ENCODE results near the gene HHAT.
"Not testable (repeated sequence)": the region's sequence is repeated elsewhere in the genome, so short reads cannot be mapped to it uniquely, and the experiment has no call there.

The HHAT gene

GRCh38 chr1:210402560-210402959 lies 73.9 kb downstream of the HHAT start:
- DNase-seq, result no peak
- Histone ChIP-seq H3K27ac (ENCODE audit: insufficient read depth, low read length, poor library complexity, severe bottlenecking) (no peak overlapping the region), H3K4me1 (ENCODE audit: control insufficient read depth, insufficient read depth, low read length, poor library complexity, severe bottlenecking) (peaks cover 17% of the 10 kb centered on the region), H3K4me3 (ENCODE audit: insufficient read depth, low read depth, low read length, poor library complexity, severe bottlenecking) (no peak overlapping the region), H3K36me3 (ENCODE audit: control insufficient read depth, insufficient read depth, low read length) (no peaks in the 10 kb centered on the region), H3K27me3 (replicated peaks; ENCODE audit: control insufficient read depth, insufficient read depth, low read length, poor library complexity, severe bottlenecking) (no peaks in the 10 kb centered on the region), H3K9me3 (ENCODE audit: control insufficient read depth, low read length) (no peaks in the 10 kb centered on the region)

- H3K4me1 ChIP-seq (ENCODE audit: control insufficient read depth, insufficient read depth, low read length, poor library complexity, severe bottlenecking), result peaks cover 6% of the 10 kb centered on the region
- no peaks in the 10 kb centered on the region for H3K36me3 ChIP-seq (ENCODE audit: control insufficient read depth, insufficient read depth, low read length)
- no peak for DNase-seq
- H3K9me3 ChIP-seq (ENCODE audit: control insufficient read depth, low read length), result no peaks in the 10 kb centered on the region
- H3K27ac ChIP-seq (ENCODE audit: insufficient read depth, low read length, poor library complexity, severe bottlenecking), result no peak overlapping the region
- H3K4me3 ChIP-seq (ENCODE audit: insufficient read depth, low read depth, low read length, poor library complexity, severe bottlenecking), result no peak overlapping the region
- H3K27me3 ChIP-seq (replicated peaks; ENCODE audit: control insufficient read depth, insufficient read depth, low read length, poor library complexity, severe bottlenecking), result no peaks in the 10 kb centered on the region
Measured at GRCh38 chr1:210405316-210405715, 76.6 kb downstream of the HHAT start.

GRCh38 chr1:210406341-210406740 lies 77.6 kb downstream of the HHAT start:
- not testable (repeated sequence) for H3K4me3 ChIP-seq (ENCODE audit: insufficient read depth, low read depth, low read length, poor library complexity, severe bottlenecking); H3K36me3 ChIP-seq (ENCODE audit: control insufficient read depth, insufficient read depth, low read length); H3K4me1 ChIP-seq (ENCODE audit: control insufficient read depth, insufficient read depth, low read length, poor library complexity, severe bottlenecking); H3K27me3 ChIP-seq (replicated peaks; ENCODE audit: control insufficient read depth, insufficient read depth, low read length, poor library complexity, severe bottlenecking); DNase-seq; H3K27ac ChIP-seq (ENCODE audit: insufficient read depth, low read length, poor library complexity, severe bottlenecking); H3K9me3 ChIP-seq (ENCODE audit: control insufficient read depth, low read length)

GRCh38 chr1:210407207-210407886 lies 78.6 kb downstream of the HHAT start:
- Histone ChIP-seq H3K27ac (ENCODE audit: insufficient read depth, low read length, poor library complexity, severe bottlenecking) (no peak overlapping the region), H3K4me1 (ENCODE audit: control insufficient read depth, insufficient read depth, low read length, poor library complexity, severe bottlenecking) (peaks cover 3% of the 10 kb centered on the region), H3K27me3 (replicated peaks; ENCODE audit: control insufficient read depth, insufficient read depth, low read length, poor library complexity, severe bottlenecking) (no peaks in the 10 kb centered on the region), H3K36me3 (ENCODE audit: control insufficient read depth, insufficient read depth, low read length) (no peaks in the 10 kb centered on the region), H3K4me3 (ENCODE audit: insufficient read depth, low read depth, low read length, poor library complexity, severe bottlenecking) (no peak overlapping the region), H3K9me3 (ENCODE audit: control insufficient read depth, low read length) (no peaks in the 10 kb centered on the region)
- peak; percentile 30 to 52 (median 32) for DNase-seq

- no peaks in the 10 kb centered on the region for H3K9me3 ChIP-seq (ENCODE audit: control insufficient read depth, low read length)
- H3K27ac ChIP-seq (ENCODE audit: insufficient read depth, low read length, poor library complexity, severe bottlenecking), result no peak overlapping the region
- H3K36me3 ChIP-seq (ENCODE audit: control insufficient read depth, insufficient read depth, low read length), result no peaks in the 10 kb centered on the region
- peaks cover 3% of the 10 kb centered on the region for H3K4me1 ChIP-seq (ENCODE audit: control insufficient read depth, insufficient read depth, low read length, poor library complexity, severe bottlenecking)
- no peak overlapping the region for H3K4me3 ChIP-seq (ENCODE audit: insufficient read depth, low read depth, low read length, poor library complexity, severe bottlenecking)
- no peak for DNase-seq
- H3K27me3 ChIP-seq (replicated peaks; ENCODE audit: control insufficient read depth, insufficient read depth, low read length, poor library complexity, severe bottlenecking), result no peaks in the 10 kb centered on the region
Measured at GRCh38 chr1:210407887-210408252, 79.2 kb downstream of the HHAT start.

GRCh38 chr1:210412240-210412639 lies 83.5 kb downstream of the HHAT start:
- DNase-seq, result no peak
- H3K36me3 ChIP-seq (ENCODE audit: control insufficient read depth, insufficient read depth, low read length), result no peaks in the 10 kb centered on the region
- H3K9me3 ChIP-seq (ENCODE audit: control insufficient read depth, low read length), result no peaks in the 10 kb centered on the region
- H3K27me3 ChIP-seq (replicated peaks; ENCODE audit: control insufficient read depth, insufficient read depth, low read length, poor library complexity, severe bottlenecking), result no peaks in the 10 kb centered on the region
- no peak overlapping the region for H3K4me3 ChIP-seq (ENCODE audit: insufficient read depth, low read depth, low read length, poor library complexity, severe bottlenecking)
- no peak overlapping the region for H3K27ac ChIP-seq (ENCODE audit: insufficient read depth, low read length, poor library complexity, severe bottlenecking)
- peaks cover 2% of the 10 kb centered on the region for H3K4me1 ChIP-seq (ENCODE audit: control insufficient read depth, insufficient read depth, low read length, poor library complexity, severe bottlenecking)

- Histone ChIP-seq H3K27me3 (replicated peaks; ENCODE audit: control insufficient read depth, insufficient read depth, low read length, poor library complexity, severe bottlenecking) (no peaks in the 10 kb centered on the region), H3K36me3 (ENCODE audit: control insufficient read depth, insufficient read depth, low read length) (peaks cover 4% of the 10 kb centered on the region), H3K27ac (ENCODE audit: insufficient read depth, low read length, poor library complexity, severe bottlenecking) (no peak overlapping the region), H3K9me3 (ENCODE audit: control insufficient read depth, low read length) (no peaks in the 10 kb centered on the region), H3K4me1 (ENCODE audit: control insufficient read depth, insufficient read depth, low read length, poor library complexity, severe bottlenecking) (no peaks in the 10 kb centered on the region), H3K4me3 (ENCODE audit: insufficient read depth, low read depth, low read length, poor library complexity, severe bottlenecking) (no peak overlapping the region)
- no peak for DNase-seq
Measured at GRCh38 chr1:210413951-210414350, 85.2 kb downstream of the HHAT start.

- DNase-seq, result no peak
- no peaks in the 10 kb centered on the region for H3K9me3 ChIP-seq (ENCODE audit: control insufficient read depth, low read length)
- H3K27me3 ChIP-seq (replicated peaks; ENCODE audit: control insufficient read depth, insufficient read depth, low read length, poor library complexity, severe bottlenecking), result no peaks in the 10 kb centered on the region
- no peak overlapping the region for H3K27ac ChIP-seq (ENCODE audit: insufficient read depth, low read length, poor library complexity, severe bottlenecking)
- H3K4me3 ChIP-seq (ENCODE audit: insufficient read depth, low read depth, low read length, poor library complexity, severe bottlenecking), result no peak overlapping the region
- peaks cover 4% of the 10 kb centered on the region for H3K36me3 ChIP-seq (ENCODE audit: control insufficient read depth, insufficient read depth, low read length)
- H3K4me1 ChIP-seq (ENCODE audit: control insufficient read depth, insufficient read depth, low read length, poor library complexity, severe bottlenecking), result no peaks in the 10 kb centered on the region
Measured at GRCh38 chr1:210415846-210416448, 87.2 kb downstream of the HHAT start.

GRCh38 chr1:210416681-210417080 lies 88.0 kb downstream of the HHAT start:
- Histone ChIP-seq H3K36me3 (ENCODE audit: control insufficient read depth, insufficient read depth, low read length) (peaks cover 4% of the 10 kb centered on the region), H3K27me3 (replicated peaks; ENCODE audit: control insufficient read depth, insufficient read depth, low read length, poor library complexity, severe bottlenecking) (no peaks in the 10 kb centered on the region), H3K4me3 (ENCODE audit: insufficient read depth, low read depth, low read length, poor library complexity, severe bottlenecking) (no peak overlapping the region), H3K27ac (ENCODE audit: insufficient read depth, low read length, poor library complexity, severe bottlenecking) (no peak overlapping the region), H3K9me3 (ENCODE audit: control insufficient read depth, low read length) (no peaks in the 10 kb centered on the region), H3K4me1 (ENCODE audit: control insufficient read depth, insufficient read depth, low read length, poor library complexity, severe bottlenecking) (no peaks in the 10 kb centered on the region)
- DNase-seq, result no peak

- no peak overlapping the region for H3K4me3 ChIP-seq (ENCODE audit: insufficient read depth, low read depth, low read length, poor library complexity, severe bottlenecking)
- no peaks in the 10 kb centered on the region for H3K4me1 ChIP-seq (ENCODE audit: control insufficient read depth, insufficient read depth, low read length, poor library complexity, severe bottlenecking)
- no peak overlapping the region for H3K27ac ChIP-seq (ENCODE audit: insufficient read depth, low read length, poor library complexity, severe bottlenecking)
- H3K36me3 ChIP-seq (ENCODE audit: control insufficient read depth, insufficient read depth, low read length), result peaks cover 4% of the 10 kb centered on the region
- DNase-seq, result no peak
- H3K27me3 ChIP-seq (replicated peaks; ENCODE audit: control insufficient read depth, insufficient read depth, low read length, poor library complexity, severe bottlenecking), result no peaks in the 10 kb centered on the region
- H3K9me3 ChIP-seq (ENCODE audit: control insufficient read depth, low read length), result no peaks in the 10 kb centered on the region
Measured at GRCh38 chr1:210417881-210418280, 89.2 kb downstream of the HHAT start.
